Sigmoid colon (tissue), 7 donors: ENCODE results near the gene CNTN5. TPM values are rescaled to one million over a fixed set of nuclear protein-coding genes. Genes with fewer than 3 reads are reported as not detected.

Source experiments
- DNase-seq: peaks from one replicate; pipeline ENCODE4 v3.0.0-alpha.2; 2019
- H3K27ac ChIP-seq, 4 donors: fragments of 200-600 bp; sonication (generic); one replicate each; pipeline ENCODE4 v1.5.1; 2016 to 2019; ENCODE audit warnings: mild to moderate bottlenecking in 1 of 4
- H3K27me3 ChIP-seq, 3 donors: fragments of 200-600 bp; sonication (generic); one replicate each; pipeline ENCODE4 v1.5.1; 2019; ENCODE audit warnings: mild to moderate bottlenecking in 1 of 3
- H3K36me3 ChIP-seq, 4 donors: fragments of 200-600 bp; sonication (generic); one replicate each; pipeline ENCODE4 v1.5.1; 2016 to 2019
- H3K4me1 ChIP-seq, 4 donors: fragments of 200-600 bp; sonication (generic); one replicate each; pipeline ENCODE4 v1.5.1; 2017 to 2019
- H3K4me3 ChIP-seq, 4 donors: fragments of 200-600 bp; sonication (generic); one replicate each; pipeline ENCODE4 v1.5.1; 2017 to 2019; ENCODE audit warnings: mild to moderate bottlenecking in 2 of 4, moderate library complexity in 1 of 4
- H3K9me3 ChIP-seq, 4 donors: fragments of 200-600 bp in 3 of 4; sonication (generic) in 3 of 4; one replicate each; pipeline versions ENCODE4 v1.5.1 to v1.6.1; 2013 to 2019
- CTCF ChIP-seq, 4 experiments: fragments of 450-650 bp in 3 of 4; fragments of 200-600 bp in 1 of 4; IDR thresholded peaks; one replicate each; pipeline ENCODE4 v1.5.1; 2016 to 2019; ENCODE audit warnings: antibody characterized with exemption in 4 of 4, mild to moderate bottlenecking in 3 of 4, moderate library complexity in 2 of 4
- EP300 ChIP-seq, 4 donors: sonication (generic); formaldehyde crosslinking; IDR thresholded peaks; one replicate each; pipeline ENCODE4 v1.6.1; 2017; ENCODE audit warnings: antibody characterized with exemption in 4 of 4
- POLR2A ChIP-seq, 2 donors: fragments of 450-650 bp; IDR thresholded peaks; one replicate each; pipeline ENCODE4 v1.6.1; 2016; ENCODE audit warnings: antibody characterized with exemption in 2 of 2, mild to moderate bottlenecking in 2 of 2, moderate library complexity in 2 of 2
- POLR2AphosphoS5 ChIP-seq, 4 donors: sonication (generic); formaldehyde crosslinking; IDR thresholded peaks; one replicate each; pipeline ENCODE4 v1.6.1; 2017; ENCODE audit warnings: antibody characterized with exemption in 4 of 4
- WGBS, 2 donors: extraction: QIAGEN DNeasy Blood & Tissue Kit; methylation state at CpG; one replicate each; pipeline ENCODE4 v1.1.7; 2013; 5-methylcytosine and 5-hydroxymethylcytosine counted together
- intact Hi-C: fragments of 100-400 bp; cut with DNase I; formaldehyde crosslinking; loops from one replicate; pipeline ENCODE4 v1.15.1; 2023
- polyA plus RNA-seq, 3 donors: library from polyadenylated mRNA; stranded (reverse); fragments of 200-250 nt; gene quantifications; one replicate each; pipeline ENCODE4 v1.2.3, GENCODE V29; 2013
- total RNA-seq, 4 donors: library from RNA; depleted of rRNA; stranded (reverse); fragments of >200 nt; gene quantifications; one replicate each; pipeline ENCODE4 v1.1.0, GENCODE V29; 2016
- donor health status: healthy with polysubstance abuse.
- donor health status: Bipolar disorder and iron deficiency.
- donor health status: healthy.

The CNTN5 gene
- total and polyA plus RNA-seq, 7 donors = 0.13 to 0.36 (median 0.16) TPM; not detected in 2

- no peaks in the 10 kb centered on the region for H3K36me3 ChIP-seq
- H3K4me3 ChIP-seq = no peak overlapping the region
- H3K9me3 ChIP-seq = no peaks in the 10 kb centered on the region
- TF ChIP-seq POLR2A (IDR thresholded peaks at IDR 0.05) (no peak), CTCF (IDR thresholded peaks at IDR 0.05) (no peak), EP300 (IDR thresholded peaks at IDR 0.05) (no peak), POLR2AphosphoS5 (IDR thresholded peaks at IDR 0.05) (no peak)
- no peak for DNase-seq
- WGBS, 2 donors = 61 to 68% methylated on average over 2 of the region's 2 CpGs
- intact Hi-C loops = no loop called here
- H3K27ac ChIP-seq = no peak overlapping the region
- H3K27me3 ChIP-seq = no peaks in the 10 kb centered on the region
- H3K4me1 ChIP-seq = no peaks in the 10 kb centered on the region
Observed at GRCh38 chr11:99535819-99536218, 515.1 kb downstream of the CNTN5 start.

DNA sequence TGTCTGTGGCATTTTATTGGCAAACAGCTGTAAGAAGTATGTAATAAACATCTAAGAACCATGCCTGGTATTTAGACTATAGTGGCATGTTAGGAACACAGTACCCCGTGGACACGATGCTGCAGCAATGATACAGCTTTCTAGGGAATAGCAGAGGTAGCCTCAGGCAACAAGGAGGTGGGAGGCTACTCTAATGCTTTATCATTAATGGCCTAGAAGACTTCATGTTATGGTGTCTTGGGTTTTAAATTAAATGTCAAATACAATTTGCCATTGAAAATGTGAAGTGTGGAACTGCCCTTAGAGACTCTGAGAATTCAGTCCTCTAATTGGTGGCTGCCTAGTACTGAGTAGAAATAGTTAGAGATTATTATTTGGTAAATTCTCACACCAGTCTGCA is 516.9 kb downstream of the CNTN5 start:
- WGBS, 2 donors = 64 to 70% methylated on average over 2 of the region's 2 CpGs
- intact Hi-C loops = no loop called here

DNA sequence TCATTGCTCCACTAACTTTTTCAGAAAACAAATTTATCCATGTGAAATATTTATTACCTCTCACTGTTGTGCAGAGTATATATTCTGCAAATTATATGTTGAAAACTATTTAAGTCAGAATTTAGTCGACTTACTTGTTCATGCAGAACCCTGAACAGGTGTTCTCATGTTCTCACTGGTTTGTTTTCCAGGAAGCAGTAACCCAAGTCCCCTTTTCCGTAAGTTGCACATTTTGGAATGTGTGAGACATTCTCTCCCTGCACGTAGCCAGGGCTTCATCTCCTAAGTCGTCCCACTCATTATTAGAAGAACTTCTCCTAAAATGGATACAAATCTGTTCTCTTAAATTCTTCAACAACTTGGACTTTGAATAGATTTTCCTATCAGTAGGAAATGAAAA is 524.9 kb downstream of the CNTN5 start:
- H3K9me3 ChIP-seq = no peaks in the 10 kb centered on the region
- H3K27me3 ChIP-seq = no peaks in the 10 kb centered on the region
- no peak for TF ChIP-seq EP300 (IDR thresholded peaks at IDR 0.05)
- no peaks in the 10 kb centered on the region for H3K36me3 ChIP-seq
- H3K4me3 ChIP-seq = no peak overlapping the region
- no peak overlapping the region for H3K27ac ChIP-seq
- 84 to 88% methylated on average over 4 of the region's 4 CpGs for WGBS, 2 donors
- intact Hi-C loops = no loop called here
- H3K4me1 ChIP-seq = no peaks in the 10 kb centered on the region
- no peak for DNase-seq

More for the DNA sequence above, 516.9 kb downstream of the CNTN5 start:
- no peak for DNase-seq
- H3K27me3 ChIP-seq = no peaks in the 10 kb centered on the region
- H3K36me3 ChIP-seq = no peaks in the 10 kb centered on the region
- no peaks in the 10 kb centered on the region for H3K9me3 ChIP-seq
- H3K4me3 ChIP-seq = no peak overlapping the region
- no peak for TF ChIP-seq POLR2AphosphoS5 (IDR thresholded peaks at IDR 0.05)
- TF ChIP-seq EP300 (IDR thresholded peaks at IDR 0.05) = no peak
- TF ChIP-seq POLR2A (IDR thresholded peaks at IDR 0.05) = no peak
- TF ChIP-seq CTCF (IDR thresholded peaks at IDR 0.05) = no peak
- H3K27ac ChIP-seq = no peak overlapping the region
- no peaks in the 10 kb centered on the region for H3K4me1 ChIP-seq

DNA sequence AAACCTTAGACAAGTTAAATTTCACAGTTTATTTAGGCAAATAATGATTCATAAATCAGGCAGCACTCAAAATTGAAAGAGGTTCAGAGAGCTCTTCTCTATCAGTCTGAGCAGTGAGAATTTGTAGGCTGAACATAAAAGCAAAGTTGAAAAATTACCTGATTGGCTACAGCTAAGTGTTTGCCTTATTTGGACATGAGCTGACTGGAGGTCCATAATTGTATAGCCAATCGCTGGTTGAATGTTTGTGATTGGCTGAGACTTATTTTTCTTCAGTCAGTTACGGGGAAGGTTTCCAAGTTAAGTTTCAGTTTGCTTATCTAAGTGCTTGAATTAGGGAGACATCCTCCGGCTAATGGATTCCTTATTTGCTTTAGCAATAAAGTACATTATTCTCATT is 527.5 kb downstream of the CNTN5 start:
- TF ChIP-seq EP300 (IDR thresholded peaks at IDR 0.05) (no peak), POLR2A (IDR thresholded peaks at IDR 0.05) (no peak), CTCF (IDR thresholded peaks at IDR 0.05) (no peak), POLR2AphosphoS5 (IDR thresholded peaks at IDR 0.05) (no peak)
- no peaks in the 10 kb centered on the region for H3K4me1 ChIP-seq
- no peaks in the 10 kb centered on the region for H3K9me3 ChIP-seq
- no peak overlapping the region for H3K4me3 ChIP-seq
- H3K36me3 ChIP-seq = no peaks in the 10 kb centered on the region
- intact Hi-C loops = no loop called here
- no peak for DNase-seq
- no peaks in the 10 kb centered on the region for H3K27me3 ChIP-seq
- no peak overlapping the region for H3K27ac ChIP-seq
- 83 to 87% methylated on average over 3 of the region's 3 CpGs for WGBS, 2 donors

DNA sequence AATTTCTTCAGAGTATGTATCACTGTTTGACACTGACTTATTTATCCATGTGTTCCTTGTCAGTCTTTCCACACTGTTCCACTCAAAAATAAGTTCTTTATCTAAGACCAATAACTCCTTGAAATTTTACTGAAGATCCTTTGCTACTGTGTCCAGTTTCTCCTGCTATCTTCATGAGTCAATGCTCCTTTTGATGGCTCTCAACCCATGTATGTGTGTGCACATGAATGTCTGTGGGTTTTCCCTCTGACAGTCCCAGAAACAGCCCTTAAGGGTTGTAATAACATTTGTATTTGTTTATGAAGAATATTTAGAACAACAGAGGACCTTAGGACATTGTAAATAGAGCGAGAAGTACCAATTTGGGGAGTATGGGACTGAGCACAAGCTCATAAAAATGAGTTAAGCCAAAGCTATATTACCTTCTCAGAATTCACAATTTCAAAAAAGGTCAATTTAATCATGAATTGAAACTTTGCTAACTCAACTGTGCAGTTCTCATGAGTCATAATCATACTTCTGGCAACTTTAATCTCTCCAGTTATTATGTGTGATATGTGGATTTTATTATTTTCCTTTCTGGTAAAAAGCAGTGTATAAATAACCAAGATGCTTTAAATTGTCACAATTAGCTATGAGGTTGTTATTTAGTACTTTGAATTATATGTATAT is 533.6 kb downstream of the CNTN5 start:
- Histone ChIP-seq H3K4me1 (peaks cover 0 to 5% (median 0%) of the 10 kb centered on the region in 4 donors), H3K27me3 (no peaks in the 10 kb centered on the region), H3K9me3 (no peaks in the 10 kb centered on the region), H3K4me3 (no peak overlapping the region), H3K27ac (no peak overlapping the region), H3K36me3 (no peaks in the 10 kb centered on the region)
- intact Hi-C loops = no loop called here
- 76 to 81% methylated on average over 1 of the region's 1 CpG for WGBS, 2 donors
- DNase-seq = no peak
- no peak for TF ChIP-seq CTCF (IDR thresholded peaks at IDR 0.05)
- TF ChIP-seq EP300 (IDR thresholded peaks at IDR 0.05) = no peak
- TF ChIP-seq POLR2AphosphoS5 (IDR thresholded peaks at IDR 0.05) = no peak
- TF ChIP-seq POLR2A (IDR thresholded peaks at IDR 0.05) = no peak
